Activated T-cell treated with anti-CD3 and anti-CD28 coated beads, Interleukin-2, amount 50 U/mL, for 4 hours (primary cell): ENCODE data around the gene DIPK1B. TPM values are rescaled to one million over a fixed set of nuclear protein-coding genes. Genes with fewer than 3 reads are reported as not detected.

Experiments
- ATAC-seq, 2 donors: fragments of 200-7000 bp; cut with Tn5 transposase; one replicate each; pipeline ENCODE4 v1.10.0; 2021
- DNase-seq: peaks from one replicate; pipeline ENCODE4 v3.0.0-alpha.2; 2020
- H3K27me3 Mint-ChIP-seq: one replicate; pipeline ENCODE4 v1.8.0; 2021; ENCODE audit warnings: low read depth, mixed read lengths
- H3K36me3 Mint-ChIP-seq: one replicate; pipeline ENCODE4 v1.8.0; 2022; ENCODE audit warnings: mixed read lengths; ENCODE audit not compliant: insufficient read depth
- H3K4me1 Mint-ChIP-seq: one replicate; pipeline ENCODE4 v1.8.0; 2021; ENCODE audit warnings: low read depth, mixed read lengths
- H3K4me3 Mint-ChIP-seq: one replicate; pipeline ENCODE4 v1.8.0; 2021; ENCODE audit warnings: mild to moderate bottlenecking, moderate library complexity, mixed read lengths
- H3K9me3 Mint-ChIP-seq: one replicate; pipeline ENCODE4 v1.8.0; 2021; ENCODE audit warnings: mixed read lengths
- total RNA-seq, 3 donors: library from RNA; stranded (reverse); gene quantifications; one replicate each; pipeline ENCODE4 v1.2.1, GENCODE V29; 2021

DIPK1B gene
- total RNA-seq, 3 donors from 2014 or later = 0.16 to 0.18 TPM; not detected in 1

GRCh38 chr9:136769710-136770191, 57.4 kb downstream of the DIPK1B start:
- peak; percentile 76 to 80 for ATAC-seq
- no peaks in the 10 kb centered on the region for H3K36me3 Mint-ChIP-seq
- peaks cover 14% of the 10 kb centered on the region for H3K4me1 Mint-ChIP-seq
- DNase-seq = peak; percentile 48
- H3K27me3 Mint-ChIP-seq = peaks cover 19% of the 10 kb centered on the region
- no peak overlapping the region for H3K4me3 Mint-ChIP-seq
- H3K9me3 Mint-ChIP-seq = peaks cover 7% of the 10 kb centered on the region

GRCh38 chr9:136771907-136772415, 59.6 kb downstream of the DIPK1B start:
- ATAC-seq (no peak), DNase-seq (no peak)
- Mint-ChIP-seq H3K4me1 (peaks cover 3% of the 10 kb centered on the region), H3K36me3 (no peaks in the 10 kb centered on the region), H3K9me3 (peaks cover 7% of the 10 kb centered on the region), H3K4me3 (no peak overlapping the region), H3K27me3 (peaks cover 15% of the 10 kb centered on the region)

GRCh38 chr9:136773386-136774044, 61.1 kb downstream of the DIPK1B start:
- peak; percentile 61 to 70 for ATAC-seq
- Mint-ChIP-seq H3K9me3 (peaks cover 7% of the 10 kb centered on the region), H3K4me3 (no peak overlapping the region), H3K4me1 (peaks cover 1% of the 10 kb centered on the region), H3K36me3 (no peaks in the 10 kb centered on the region), H3K27me3 (peaks cover 18% of the 10 kb centered on the region)
- no peak for DNase-seq

Other genes with a start within 250 kb of the DIPK1B start
- 10 to 100 TPM; 76.6 to 84.0 (median 78.9) TPM for gene SEC16A, start 229.5 kb upstream of the DIPK1B start, total RNA-seq
- 100 to 1,000 TPM; 124 to 128 (median 125) TPM for gene NOTCH1, start 166.5 kb upstream of the DIPK1B start, total RNA-seq
- gene EGFL7, start 49.7 kb upstream of the DIPK1B start, total RNA-seq = 1 to 10 TPM; 2.3 to 4.3 (median 3.2) TPM
- gene AGPAT2, start 25.1 kb upstream of the DIPK1B start, total RNA-seq = 10 to 100 TPM; 11.4 to 14.3 (median 11.7) TPM
- 1 to 10 TPM in 2 of 3 donors, under 1 TPM in 1; 0.82 to 2.4 (median 2.1) TPM for gene LCN10, start 30.4 kb downstream of the DIPK1B start, total RNA-seq
- gene LCN6, start 36.0 kb downstream of the DIPK1B start, total RNA-seq = not detected
- gene LCN8, start 45.7 kb downstream of the DIPK1B start, total RNA-seq = not detected
- gene LCN15, start 51.9 kb downstream of the DIPK1B start, total RNA-seq = not detected
- 10 to 100 TPM; 49.5 to 53.0 (median 51.9) TPM for gene TMEM141, start 78.8 kb downstream of the DIPK1B start, total RNA-seq
- under 1 TPM in 1 of 3 donors, not detected in 2; 0.49 TPM for gene CCDC183, start 83.8 kb downstream of the DIPK1B start, total RNA-seq
- 100 to 1,000 TPM in 2 of 3 donors, 10 to 100 TPM in 1; 90.6 to 103 (median 100) TPM for gene RABL6, start 95.4 kb downstream of the DIPK1B start, total RNA-seq
- gene AJM1, start 129.9 kb downstream of the DIPK1B start, total RNA-seq = 1 to 10 TPM; 1.5 to 2.2 (median 1.7) TPM
- 100 to 1,000 TPM; 112 to 120 (median 119) TPM for gene PHPT1, start 136.8 kb downstream of the DIPK1B start, total RNA-seq
- 10 to 100 TPM; 10.7 to 13.9 (median 11.0) TPM for gene MAMDC4, start 139.8 kb downstream of the DIPK1B start, total RNA-seq
- gene EDF1, start 153.7 kb downstream of the DIPK1B start, total RNA-seq = 100 to 1,000 TPM; 330 to 366 (median 351) TPM
- gene TRAF2, start 173.9 kb downstream of the DIPK1B start, total RNA-seq = 10 to 100 TPM; 64.3 to 73.4 (median 68.8) TPM
- 100 to 1,000 TPM in 1 of 3 donors, 10 to 100 TPM in 2; 84.0 to 112 (median 95.3) TPM for gene FBXW5, start 232.2 kb downstream of the DIPK1B start, total RNA-seq
- gene C8G, start 232.7 kb downstream of the DIPK1B start, total RNA-seq = 1 to 10 TPM in 2 of 3 donors, under 1 TPM in 1; 0.94 to 1.4 (median 1.2) TPM
- gene LCN12, start 239.7 kb downstream of the DIPK1B start, total RNA-seq = 1 to 10 TPM in 1 of 3 donors, under 1 TPM in 2; 0.49 to 1.2 (median 0.58) TPM